HG03103 (cell line): Measurements from ENCODE around the gene TPSG1.

ENCODE experiments used
- ATAC-seq: cut with Tn5 transposase; IDR thresholded peaks from one replicate; pipeline ENCODE4 v1.9.1; 2021; ENCODE audit warnings: low read depth; ENCODE audit not compliant: unreplicated experiment

Gene TPSG1

GRCh38 chr16:1181404-1182315, 43.4 kb downstream of the TPSG1 start:
- ATAC-seq: no peak

- no peak for ATAC-seq
Measured at GRCh38 chr16:1180549-1181403, 44.3 kb downstream of the TPSG1 start.

GRCh38 chr16:1178295-1178910, 46.7 kb downstream of the TPSG1 start:
- ATAC-seq: no peak

GRCh38 chr16:1177750-1178149, 47.3 kb downstream of the TPSG1 start:
- no peak for ATAC-seq

GRCh38 chr16:1177053-1177452, 48.0 kb downstream of the TPSG1 start:
- no peak for ATAC-seq

GRCh38 chr16:1176280-1176897, 48.7 kb downstream of the TPSG1 start:
- no peak for ATAC-seq

- no peak for ATAC-seq
Measured at GRCh38 chr16:1175566-1176279, 49.3 kb downstream of the TPSG1 start.

GRCh38 chr16:1174477-1175357, 50.4 kb downstream of the TPSG1 start:
- ATAC-seq: no peak

GRCh38 chr16:1173788-1174451, 51.1 kb downstream of the TPSG1 start:
- no peak for ATAC-seq

- no peak for ATAC-seq
Measured at GRCh38 chr16:1172651-1173050, 52.4 kb downstream of the TPSG1 start.

- no peak for ATAC-seq
Measured at GRCh38 chr16:1171854-1172428, 53.1 kb downstream of the TPSG1 start.
